SU-DHL-6 (cell line): ENCODE results near the gene MRPL41.

Experiments
- EZH2phosphoT487 ChIP-seq: fragments of 200-600 bp; sonication (generic), shearing (Covaris generic); conservative IDR thresholded peaks from 2 replicates; pipeline ENCODE4 v1.6.1; 2018; ENCODE audit warnings: mild to moderate bottlenecking, antibody characterized with exemption, low read length, moderate library complexity, mixed read lengths
- TF ChIP-seq, protein P1 (sequence below): fragments of 200-600 bp; sonication (generic); IDR thresholded peaks from one replicate; pipeline ENCODE4 v1.5.1; 2017; ENCODE audit warnings: antibody characterized with exemption, mild to moderate bottlenecking, low read length, moderate library complexity; ENCODE audit not compliant: insufficient read depth, poor library complexity, severe bottlenecking

DNA sequence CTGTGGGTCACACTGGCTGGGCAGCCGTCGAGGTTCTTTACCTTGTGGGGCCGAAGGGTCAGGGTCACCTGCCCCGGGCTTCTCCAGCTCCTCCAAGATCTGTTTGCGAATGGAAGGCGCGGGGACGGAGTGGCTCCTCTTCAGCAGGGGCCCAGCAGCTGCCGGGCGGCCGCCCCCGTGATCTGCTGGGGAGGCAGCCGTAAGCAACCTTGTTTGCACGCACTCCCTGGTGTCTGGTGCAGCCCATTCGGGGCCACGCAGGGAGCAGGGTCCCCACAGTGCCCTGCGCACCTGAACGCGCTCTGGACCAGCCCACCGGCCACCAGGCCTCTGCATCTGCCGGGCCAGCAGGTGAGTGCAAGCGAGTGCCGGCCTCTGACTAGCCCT lies 36.3 kb upstream of the MRPL41 start:
- TF ChIP-seq, protein P1, sequence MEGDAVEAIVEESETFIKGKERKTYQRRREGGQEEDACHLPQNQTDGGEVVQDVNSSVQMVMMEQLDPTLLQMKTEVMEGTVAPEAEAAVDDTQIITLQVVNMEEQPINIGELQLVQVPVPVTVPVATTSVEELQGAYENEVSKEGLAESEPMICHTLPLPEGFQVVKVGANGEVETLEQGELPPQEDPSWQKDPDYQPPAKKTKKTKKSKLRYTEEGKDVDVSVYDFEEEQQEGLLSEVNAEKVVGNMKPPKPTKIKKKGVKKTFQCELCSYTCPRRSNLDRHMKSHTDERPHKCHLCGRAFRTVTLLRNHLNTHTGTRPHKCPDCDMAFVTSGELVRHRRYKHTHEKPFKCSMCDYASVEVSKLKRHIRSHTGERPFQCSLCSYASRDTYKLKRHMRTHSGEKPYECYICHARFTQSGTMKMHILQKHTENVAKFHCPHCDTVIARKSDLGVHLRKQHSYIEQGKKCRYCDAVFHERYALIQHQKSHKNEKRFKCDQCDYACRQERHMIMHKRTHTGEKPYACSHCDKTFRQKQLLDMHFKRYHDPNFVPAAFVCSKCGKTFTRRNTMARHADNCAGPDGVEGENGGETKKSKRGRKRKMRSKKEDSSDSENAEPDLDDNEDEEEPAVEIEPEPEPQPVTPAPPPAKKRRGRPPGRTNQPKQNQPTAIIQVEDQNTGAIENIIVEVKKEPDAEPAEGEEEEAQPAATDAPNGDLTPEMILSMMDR: no peak
- no peak for TF ChIP-seq EZH2phosphoT487
